Astrocyte of the spinal cord (primary cell): ENCODE results near the gene RBMS3.

ENCODE experiments used
- DNase-seq: peaks from one replicate; pipeline ENCODE4 v3.0.0; 2011; ENCODE audit warnings: low read depth, low spot score
- H3K4me3 ChIP-seq: 2 replicates; pipeline ENCODE4 v1.5.1; 2011; ENCODE audit warnings: low read depth, mild to moderate bottlenecking, low read length, moderate library complexity
- in situ Hi-C: cut with HindIII; loops from 2 replicates; pipeline ENCODE4 v1.10.0; 2017; ENCODE audit warnings: low sequenced_read_pairs
- TF ChIP-seq, protein P1 (sequence below): IDR thresholded peaks from 2 replicates; pipeline ENCODE4 v1.5.1; 2012; ENCODE audit warnings: low read depth, mild to moderate bottlenecking, low read length, inconsistent platforms

Gene RBMS3

DNA sequence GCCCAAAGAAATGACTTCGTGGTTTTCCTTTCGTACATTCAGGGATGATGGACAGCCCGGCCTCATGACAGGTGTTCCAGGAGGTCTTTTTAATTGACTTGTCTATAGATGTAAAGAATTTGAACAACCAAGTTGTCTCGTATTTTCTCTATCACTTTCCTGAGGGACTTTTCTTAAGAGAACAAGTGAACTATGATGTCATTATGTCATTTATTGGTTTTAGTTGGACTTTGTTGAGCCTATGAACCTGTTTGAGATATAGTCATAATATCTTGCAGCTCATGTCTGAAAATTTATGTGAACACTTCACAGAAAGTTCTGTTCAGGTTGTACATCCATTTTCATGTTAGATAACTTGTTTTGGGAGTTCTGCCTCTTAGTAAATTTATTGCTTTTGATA is 89.2 kb downstream of the RBMS3 start:
- no peak overlapping the region for H3K4me3 ChIP-seq
- in situ Hi-C loops: no loop called here
- TF ChIP-seq, protein P1, sequence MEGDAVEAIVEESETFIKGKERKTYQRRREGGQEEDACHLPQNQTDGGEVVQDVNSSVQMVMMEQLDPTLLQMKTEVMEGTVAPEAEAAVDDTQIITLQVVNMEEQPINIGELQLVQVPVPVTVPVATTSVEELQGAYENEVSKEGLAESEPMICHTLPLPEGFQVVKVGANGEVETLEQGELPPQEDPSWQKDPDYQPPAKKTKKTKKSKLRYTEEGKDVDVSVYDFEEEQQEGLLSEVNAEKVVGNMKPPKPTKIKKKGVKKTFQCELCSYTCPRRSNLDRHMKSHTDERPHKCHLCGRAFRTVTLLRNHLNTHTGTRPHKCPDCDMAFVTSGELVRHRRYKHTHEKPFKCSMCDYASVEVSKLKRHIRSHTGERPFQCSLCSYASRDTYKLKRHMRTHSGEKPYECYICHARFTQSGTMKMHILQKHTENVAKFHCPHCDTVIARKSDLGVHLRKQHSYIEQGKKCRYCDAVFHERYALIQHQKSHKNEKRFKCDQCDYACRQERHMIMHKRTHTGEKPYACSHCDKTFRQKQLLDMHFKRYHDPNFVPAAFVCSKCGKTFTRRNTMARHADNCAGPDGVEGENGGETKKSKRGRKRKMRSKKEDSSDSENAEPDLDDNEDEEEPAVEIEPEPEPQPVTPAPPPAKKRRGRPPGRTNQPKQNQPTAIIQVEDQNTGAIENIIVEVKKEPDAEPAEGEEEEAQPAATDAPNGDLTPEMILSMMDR: no peak
- DNase-seq: no peak

DNA sequence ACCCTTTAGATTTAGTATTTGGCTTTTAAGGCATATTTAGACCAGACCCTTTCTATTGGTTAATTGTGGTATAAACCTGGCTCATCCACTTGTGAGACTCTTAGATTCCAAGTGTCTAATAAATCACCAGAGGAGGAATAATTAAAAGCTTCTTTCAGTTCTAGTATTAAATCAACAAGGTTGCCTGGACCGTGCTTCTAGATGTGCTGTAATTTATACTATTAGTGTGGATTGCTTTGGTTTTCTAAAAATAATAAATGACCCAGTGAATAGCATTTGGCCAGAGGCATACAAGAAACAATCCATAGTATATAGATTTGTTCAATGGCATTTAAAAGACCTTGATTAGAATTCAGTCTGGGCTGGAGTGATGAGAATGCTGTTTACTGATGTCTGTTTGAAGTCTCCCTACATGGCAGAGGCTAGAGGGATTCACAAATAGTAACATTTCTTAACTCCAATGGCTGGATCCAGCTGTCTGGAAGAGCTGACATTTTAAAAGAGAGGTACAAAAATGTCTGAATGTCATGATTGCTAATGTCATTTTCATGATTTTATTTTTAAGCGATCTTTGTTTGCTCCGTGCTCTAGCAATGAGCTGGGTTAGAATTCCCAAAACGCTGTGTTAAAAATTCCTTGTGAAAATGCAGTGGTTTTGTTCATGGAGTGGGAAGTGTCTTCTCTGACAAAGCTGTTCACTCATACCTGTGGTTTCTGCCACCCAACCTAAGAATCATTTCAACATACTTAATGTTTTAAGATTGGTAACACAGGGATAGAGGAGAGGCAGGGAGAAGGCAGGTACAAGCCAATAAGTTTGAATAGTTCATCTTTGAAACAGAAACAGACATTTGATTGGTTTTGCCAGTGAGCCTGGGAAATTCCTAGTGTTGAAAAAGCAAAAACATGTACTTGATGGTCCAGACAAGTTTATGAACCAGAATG is 89.9 kb downstream of the RBMS3 start:
- TF ChIP-seq, protein P1: no peak
- in situ Hi-C loops: no loop called here

DNA sequence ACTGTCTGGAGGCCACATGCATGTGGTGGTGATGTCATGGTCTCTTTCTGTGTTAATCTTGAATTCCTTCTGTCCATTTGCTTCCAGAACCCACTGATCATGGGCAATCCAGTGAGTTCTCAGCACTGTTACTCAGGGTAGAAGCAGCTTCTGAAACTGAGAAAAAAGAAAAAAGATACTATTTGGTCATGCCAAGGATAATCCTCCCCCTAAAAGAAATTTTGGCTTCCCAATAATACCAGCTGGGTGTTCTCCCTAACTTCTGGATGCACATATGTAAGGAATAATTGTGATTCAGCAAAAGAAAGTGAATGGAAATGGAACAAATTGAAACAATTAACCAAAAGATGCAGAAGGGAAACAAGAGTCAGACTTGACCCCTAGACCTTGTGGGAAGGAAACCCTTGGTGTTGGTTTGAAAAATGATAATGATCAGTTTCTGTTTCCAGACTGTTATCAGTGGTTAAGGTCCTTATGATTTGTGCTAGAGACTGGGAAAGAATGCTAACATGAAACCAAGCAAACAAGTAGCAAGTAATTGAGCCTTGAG is 92.3 kb downstream of the RBMS3 start:
- H3K4me3 ChIP-seq: no peak overlapping the region
- in situ Hi-C loops: no loop called here
- TF ChIP-seq, protein P1: no peak
- DNase-seq: peak; percentile 67

More for the DNA sequence above, 89.9 kb downstream of the RBMS3 start:
- DNase-seq: no peak
- no peak overlapping the region for H3K4me3 ChIP-seq

DNA sequence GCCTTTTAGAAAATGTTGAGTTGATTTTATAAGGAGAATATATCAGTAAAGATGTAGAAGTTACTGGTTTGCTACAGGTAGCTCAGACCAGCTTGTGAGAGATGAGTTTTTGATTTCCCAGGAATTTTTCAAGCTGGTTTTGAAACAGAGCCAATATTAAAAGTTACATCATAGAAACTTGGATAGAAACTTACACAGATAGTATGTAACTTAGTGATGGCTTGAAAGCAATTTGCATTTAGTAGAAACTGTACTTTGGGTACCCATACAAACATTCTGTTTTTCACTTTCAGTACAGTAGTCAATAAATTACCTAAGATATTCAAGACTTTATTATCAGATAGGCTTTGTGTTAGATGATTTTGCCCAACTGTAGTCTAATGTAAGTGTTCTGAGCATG is 93.4 kb downstream of the RBMS3 start:
- no peak overlapping the region for H3K4me3 ChIP-seq
- TF ChIP-seq, protein P1: no peak
- in situ Hi-C loops: no loop called here
- no peak for DNase-seq

DNA sequence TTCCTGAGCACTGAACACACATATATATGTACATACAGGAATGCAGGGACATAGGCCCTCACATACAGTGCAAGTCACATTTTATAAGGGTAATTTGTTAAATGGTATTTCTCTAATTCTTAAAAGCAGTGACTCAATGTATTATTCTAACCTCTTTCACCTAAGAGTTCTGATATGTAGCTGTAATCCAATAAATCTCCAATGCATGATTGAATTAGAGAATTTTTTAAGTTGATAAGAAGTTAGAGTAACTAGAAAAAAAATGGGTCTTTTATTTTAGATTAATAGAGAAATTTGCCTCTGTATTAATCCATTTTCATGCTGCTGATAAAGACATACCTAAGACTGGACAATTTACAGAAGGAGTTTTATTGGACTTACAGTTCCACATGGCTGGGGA is 98.2 kb downstream of the RBMS3 start:
- in situ Hi-C loops: no loop called here
- no peak overlapping the region for H3K4me3 ChIP-seq
- TF ChIP-seq, protein P1: no peak
- DNase-seq: no peak

DNA sequence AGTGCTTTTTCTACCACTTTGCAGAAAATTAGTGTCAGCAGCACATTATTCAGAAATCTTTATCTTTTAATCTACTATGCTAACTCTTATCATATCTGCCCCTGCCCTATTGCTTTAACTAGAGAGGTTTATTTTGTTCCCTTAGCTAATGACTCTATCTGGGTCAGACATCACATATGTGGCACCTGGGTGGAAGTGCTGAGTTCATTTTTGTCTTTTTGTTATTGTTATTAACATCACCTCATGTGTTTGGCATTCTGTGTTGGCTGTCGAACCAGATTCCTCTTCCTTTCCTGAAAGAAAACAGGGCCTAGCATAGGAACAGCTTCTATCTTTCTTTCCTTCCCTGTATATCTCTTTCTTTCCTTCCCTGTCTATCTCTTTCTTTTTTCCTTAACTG is 100.7 kb downstream of the RBMS3 start:
- in situ Hi-C loops: no loop called here
- TF ChIP-seq, protein P1: no peak
- no peak overlapping the region for H3K4me3 ChIP-seq
- DNase-seq: peak; percentile 46
